ENCODE data around the gene KMT2A.

DNA sequence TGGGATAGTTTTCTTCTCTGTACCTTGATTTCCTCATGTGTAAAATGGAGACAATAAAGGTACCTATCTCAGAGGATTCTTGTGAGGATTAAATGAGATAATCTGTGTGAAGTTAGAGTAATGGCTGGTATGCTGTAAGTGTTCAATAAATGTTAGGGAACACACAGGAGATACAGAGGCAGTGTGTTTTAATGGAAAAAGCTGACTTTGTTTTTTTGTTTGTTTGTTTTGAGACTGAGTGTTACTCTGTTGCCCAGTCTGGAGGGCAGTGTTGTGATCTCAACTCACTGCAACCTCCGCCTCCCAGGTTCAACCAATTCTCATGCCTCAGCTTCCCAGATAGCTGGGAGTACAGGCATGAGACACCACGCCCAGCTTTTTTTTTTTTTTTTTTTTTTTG is 133.4 kb downstream of the KMT2A start:
- TF ChIP-seq, protein P1, sequence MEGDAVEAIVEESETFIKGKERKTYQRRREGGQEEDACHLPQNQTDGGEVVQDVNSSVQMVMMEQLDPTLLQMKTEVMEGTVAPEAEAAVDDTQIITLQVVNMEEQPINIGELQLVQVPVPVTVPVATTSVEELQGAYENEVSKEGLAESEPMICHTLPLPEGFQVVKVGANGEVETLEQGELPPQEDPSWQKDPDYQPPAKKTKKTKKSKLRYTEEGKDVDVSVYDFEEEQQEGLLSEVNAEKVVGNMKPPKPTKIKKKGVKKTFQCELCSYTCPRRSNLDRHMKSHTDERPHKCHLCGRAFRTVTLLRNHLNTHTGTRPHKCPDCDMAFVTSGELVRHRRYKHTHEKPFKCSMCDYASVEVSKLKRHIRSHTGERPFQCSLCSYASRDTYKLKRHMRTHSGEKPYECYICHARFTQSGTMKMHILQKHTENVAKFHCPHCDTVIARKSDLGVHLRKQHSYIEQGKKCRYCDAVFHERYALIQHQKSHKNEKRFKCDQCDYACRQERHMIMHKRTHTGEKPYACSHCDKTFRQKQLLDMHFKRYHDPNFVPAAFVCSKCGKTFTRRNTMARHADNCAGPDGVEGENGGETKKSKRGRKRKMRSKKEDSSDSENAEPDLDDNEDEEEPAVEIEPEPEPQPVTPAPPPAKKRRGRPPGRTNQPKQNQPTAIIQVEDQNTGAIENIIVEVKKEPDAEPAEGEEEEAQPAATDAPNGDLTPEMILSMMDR (IDR thresholded peaks at IDR 0.05), result no peak
- TF ChIP-seq POLR2AphosphoS5 (IDR thresholded peaks at IDR 0.05) (no peak), POLR2A (IDR thresholded peaks at IDR 0.05) (no peak), EP300 (IDR thresholded peaks at IDR 0.05) (no peak)

Measured in suprapubic skin (tissue), 4 donors.